H9 (cell line): ENCODE data around the gene LSMEM2. TPM values are rescaled to one million over a fixed set of nuclear protein-coding genes. Genes with fewer than 3 reads are reported as not detected.

Experiments used
- DNase-seq: peaks from one replicate; pipeline ENCODE4 v3.0.0-alpha.2; 2017
- H2AFZ ChIP-seq: one replicate; pipeline ENCODE4 v1.6.1; 2013; ENCODE audit warnings: mild to moderate bottlenecking, low read length, control low read depth, moderate library complexity
- H2AK5ac ChIP-seq: 2 replicates; pipeline ENCODE4 v1.6.1; 2013; ENCODE audit warnings: low read length, control low read depth, mixed read lengths; ENCODE audit not compliant: insufficient read length
- H2BK120ac ChIP-seq: one replicate; pipeline ENCODE4 v1.6.1; 2013; ENCODE audit warnings: low read depth, mild to moderate bottlenecking, low read length, control low read depth, inconsistent platforms; ENCODE audit not compliant: poor library complexity, severe bottlenecking
- H2BK12ac ChIP-seq: 2 replicates; pipeline ENCODE4 v1.6.1; 2013; ENCODE audit warnings: low read length, control low read depth, mixed read lengths, low read depth; ENCODE audit not compliant: insufficient read length
- H2BK15ac ChIP-seq: 2 replicates; pipeline ENCODE4 v1.6.1; 2013; ENCODE audit warnings: low read depth, low read length, control low read depth
- H2BK20ac ChIP-seq: one replicate; pipeline ENCODE4 v1.6.1; 2013; ENCODE audit warnings: low read depth, mild to moderate bottlenecking, low read length, control low read depth, inconsistent platforms; ENCODE audit not compliant: poor library complexity, severe bottlenecking
- H2BK5ac ChIP-seq: 2 replicates; pipeline ENCODE4 v1.6.1; 2013; ENCODE audit warnings: low read length, control low read depth, mixed read lengths; ENCODE audit not compliant: insufficient read length
- H3K14ac ChIP-seq: 2 replicates; pipeline ENCODE4 v1.6.1; 2013; ENCODE audit warnings: low read length, control low read depth; ENCODE audit not compliant: insufficient read depth
- H3K18ac ChIP-seq: 2 replicates; pipeline ENCODE4 v1.6.1; 2013; ENCODE audit warnings: low read depth, mild to moderate bottlenecking, mixed read lengths, low read length, control low read depth; ENCODE audit not compliant: insufficient read length
- H3K23ac ChIP-seq: 2 replicates; pipeline ENCODE4 v1.6.1; 2013; ENCODE audit warnings: low read length, control low read depth, mixed read lengths, low read depth; ENCODE audit not compliant: insufficient read length
- H3K23me2 ChIP-seq: 2 replicates; pipeline ENCODE4 v1.6.1; 2013; ENCODE audit warnings: low read depth, mild to moderate bottlenecking, mixed read lengths, low read length, control low read depth; ENCODE audit not compliant: insufficient read length, poor library complexity, severe bottlenecking
- H3K27ac ChIP-seq: 2 replicates; pipeline ENCODE4 v1.5.1; 2013; ENCODE audit warnings: low read length, control low read depth, mixed read lengths, low read depth; ENCODE audit not compliant: insufficient read length
- H3K27me3 ChIP-seq: 2 replicates; pipeline ENCODE4 v1.6.1; 2013; ENCODE audit warnings: low read length, control low read depth, inconsistent platforms; ENCODE audit not compliant: insufficient read depth
- H3K4ac ChIP-seq: 2 replicates; pipeline ENCODE4 v1.6.1; 2013; ENCODE audit warnings: low read depth, mild to moderate bottlenecking, control low read depth, inconsistent platforms, low read length, moderate library complexity
- H3K4me1 ChIP-seq: 2 replicates; pipeline ENCODE4 v1.6.1; 2013; ENCODE audit warnings: low read length, control low read depth, inconsistent platforms; ENCODE audit not compliant: insufficient read depth
- H3K4me2 ChIP-seq: 2 replicates; pipeline ENCODE4 v1.6.1; 2013; ENCODE audit warnings: low read length, control low read depth, mixed read lengths; ENCODE audit not compliant: insufficient read length, insufficient read depth
- H3K56ac ChIP-seq: 2 replicates; pipeline ENCODE4 v1.6.1; 2013; ENCODE audit warnings: low read depth, mild to moderate bottlenecking, mixed read lengths, low read length, control low read depth; ENCODE audit not compliant: insufficient read length
- H3K79me1 ChIP-seq: 2 replicates; pipeline ENCODE4 v1.6.1; 2013; ENCODE audit warnings: low read depth, mild to moderate bottlenecking, moderate library complexity, low read length, control low read depth, inconsistent platforms; ENCODE audit not compliant: insufficient read depth, poor library complexity, severe bottlenecking
- H3K79me2 ChIP-seq: 2 replicates; pipeline ENCODE4 v1.6.1; 2013; ENCODE audit warnings: low read length, control low read depth, inconsistent platforms; ENCODE audit not compliant: insufficient read depth
- H3K9ac ChIP-seq: 2 replicates; pipeline ENCODE4 v1.6.1; 2013; ENCODE audit warnings: low read length, control low read depth, mixed read lengths; ENCODE audit not compliant: insufficient read length; ENCODE audit errors: extremely low read depth
- H3K9me3 ChIP-seq: one replicate; pipeline ENCODE4 v1.6.1; 2013; ENCODE audit warnings: low read depth, low read length, inconsistent platforms; ENCODE audit not compliant: control insufficient read depth
- H3T11ph ChIP-seq: one replicate; pipeline ENCODE4 v1.6.1; 2013; ENCODE audit warnings: mild to moderate bottlenecking, low read length, control low read depth, inconsistent platforms
- H4K20me1 ChIP-seq: one replicate; pipeline ENCODE4 v1.6.1; 2013; ENCODE audit not compliant: control insufficient read depth, insufficient read length, insufficient read depth
- H4K5ac ChIP-seq: 2 replicates; pipeline ENCODE4 v1.6.1; 2013; ENCODE audit warnings: low read depth, mild to moderate bottlenecking, mixed read lengths, low read length, control low read depth; ENCODE audit not compliant: insufficient read length
- H4K8ac ChIP-seq: replicated peaks from 2 replicates; pipeline ENCODE4 v1.6.1; 2013; ENCODE audit warnings: low read length, control low read depth, mixed read lengths, low read depth; ENCODE audit not compliant: insufficient read length
- H4K91ac ChIP-seq: 2 replicates; pipeline ENCODE4 v1.6.1; 2013; ENCODE audit warnings: low read depth, mild to moderate bottlenecking, moderate library complexity, mixed read lengths, low read length, control low read depth; ENCODE audit not compliant: insufficient read length
- H3K27ac Mint-ChIP-seq, 3 experiments: 2 replicates in 2 of 3; 3 replicates in 1 of 3; pipeline ENCODE4 v1.8.0; 2020 to 2021; ENCODE audit warnings: mixed read lengths in 3 of 3, mild to moderate bottlenecking in 1 of 3, moderate library complexity in 1 of 3
- H3K27me3 Mint-ChIP-seq: 2 replicates; pipeline ENCODE4 v1.8.0; 2021; ENCODE audit warnings: low read depth, mild to moderate bottlenecking, moderate library complexity, mixed read lengths
- H3K36me3 Mint-ChIP-seq, 3 experiments: 2 replicates in 2 of 3; 3 replicates in 1 of 3; pipeline ENCODE4 v1.8.0; 2020 to 2021; ENCODE audit warnings: low read depth in 3 of 3, mixed read lengths in 3 of 3; ENCODE audit not compliant: insufficient read depth in 1 of 3
- H3K4me1 Mint-ChIP-seq, 2 experiments: 2 replicates each; pipeline ENCODE4 v1.8.0; 2020; ENCODE audit warnings: mixed read lengths in 2 of 2
- H3K4me3 Mint-ChIP-seq, 2 experiments: 2 replicates in 1 of 2; 3 replicates in 1 of 2; pipeline ENCODE4 v1.8.0; 2020 to 2021; ENCODE audit warnings: mild to moderate bottlenecking in 2 of 2, mixed read lengths in 2 of 2, moderate library complexity in 1 of 2
- H3K9me3 Mint-ChIP-seq, 2 experiments: 2 replicates in 1 of 2; 3 replicates in 1 of 2; pipeline ENCODE4 v1.8.0; 2020; ENCODE audit warnings: mild to moderate bottlenecking in 2 of 2, mixed read lengths in 2 of 2, moderate library complexity in 1 of 2
- WGBS: extraction: QIAGEN DNeasy Blood & Tissue Kit; methylation state at CpG from one replicate; pipeline ENCODE4 v1.1.7; 2013; ENCODE audit warnings: missing lambda C conversion rate, low lambda C conversion rate, mixed read lengths; ENCODE audit not compliant: insufficient read length; ENCODE audit errors: extremely low coverage; 5-methylcytosine and 5-hydroxymethylcytosine counted together
- total RNA-seq: library from RNA; stranded (reverse); gene quantifications from 2 replicates; pipeline ENCODE4 v1.2.1, GENCODE V29; 2021
- TF ChIP-seq, protein P1 (sequence below): fragments of 200-600 bp; sonication (generic); conservative IDR thresholded peaks from 3 replicates; pipeline ENCODE4 v1.8.0; 2021; ENCODE audit warnings: antibody characterized with exemption, mild to moderate bottlenecking

LSMEM2 gene
- total RNA-seq, 1 experiment from 2014 or later: 0.50 TPM

- no peaks in the 10 kb centered on the region for H3K9me3 ChIP-seq
- H2AK5ac ChIP-seq: no peak overlapping the region
- no peak overlapping the region for H3K4ac ChIP-seq
- no peak overlapping the region for H3K9ac ChIP-seq
- no peaks in the 10 kb centered on the region; a peak in 1 of 5 replicates for H3K9me3 Mint-ChIP-seq
- WGBS: no CpG with 5 or more reads among the region's 12 CpGs
- H3T11ph ChIP-seq: no peak overlapping the region
- H3K4me1 ChIP-seq: no peaks in the 10 kb centered on the region
- no peak overlapping the region for H2BK120ac ChIP-seq
- no peak overlapping the region for H4K8ac ChIP-seq
- no peak overlapping the region for H2AFZ ChIP-seq
- H4K5ac ChIP-seq: no peak overlapping the region
- peaks cover 14% of the 10 kb centered on the region in 2 experiments for H3K4me1 Mint-ChIP-seq
- no peak for DNase-seq
- H3K27me3 Mint-ChIP-seq: no peaks in the 10 kb centered on the region
- H3K14ac ChIP-seq: no peak overlapping the region
- H3K4me3 Mint-ChIP-seq: peak overlapping the region; percentile 82 to 87; a peak in 2 of 5 replicates
- H3K36me3 Mint-ChIP-seq: peaks cover 23 to 36% (median 28%) of the 10 kb centered on the region in 3 experiments; a peak in 6 of 7 replicates
- H2BK12ac ChIP-seq: no peak overlapping the region
- peaks cover 3% of the 10 kb centered on the region; the same call in 1 of the 2 replicates for H3K79me2 ChIP-seq
- H3K18ac ChIP-seq: no peak overlapping the region
- no peaks in the 10 kb centered on the region for H3K79me1 ChIP-seq
- peaks cover 5% of the 10 kb centered on the region for H3K23me2 ChIP-seq
- no peak overlapping the region for H2BK15ac ChIP-seq
- H2BK20ac ChIP-seq: no peak overlapping the region
- H4K20me1 ChIP-seq: no peaks in the 10 kb centered on the region
- H3K4me2 ChIP-seq: no peak overlapping the region
- no peak overlapping the region for H3K23ac ChIP-seq
- H3K56ac ChIP-seq: no peak overlapping the region
- H3K27ac Mint-ChIP-seq: peak overlapping the region; percentile 87 to 99 (median 96); a peak in 5 of 7 replicates
- TF ChIP-seq, protein P1, sequence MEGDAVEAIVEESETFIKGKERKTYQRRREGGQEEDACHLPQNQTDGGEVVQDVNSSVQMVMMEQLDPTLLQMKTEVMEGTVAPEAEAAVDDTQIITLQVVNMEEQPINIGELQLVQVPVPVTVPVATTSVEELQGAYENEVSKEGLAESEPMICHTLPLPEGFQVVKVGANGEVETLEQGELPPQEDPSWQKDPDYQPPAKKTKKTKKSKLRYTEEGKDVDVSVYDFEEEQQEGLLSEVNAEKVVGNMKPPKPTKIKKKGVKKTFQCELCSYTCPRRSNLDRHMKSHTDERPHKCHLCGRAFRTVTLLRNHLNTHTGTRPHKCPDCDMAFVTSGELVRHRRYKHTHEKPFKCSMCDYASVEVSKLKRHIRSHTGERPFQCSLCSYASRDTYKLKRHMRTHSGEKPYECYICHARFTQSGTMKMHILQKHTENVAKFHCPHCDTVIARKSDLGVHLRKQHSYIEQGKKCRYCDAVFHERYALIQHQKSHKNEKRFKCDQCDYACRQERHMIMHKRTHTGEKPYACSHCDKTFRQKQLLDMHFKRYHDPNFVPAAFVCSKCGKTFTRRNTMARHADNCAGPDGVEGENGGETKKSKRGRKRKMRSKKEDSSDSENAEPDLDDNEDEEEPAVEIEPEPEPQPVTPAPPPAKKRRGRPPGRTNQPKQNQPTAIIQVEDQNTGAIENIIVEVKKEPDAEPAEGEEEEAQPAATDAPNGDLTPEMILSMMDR: no peak
- H3K27me3 ChIP-seq: no peaks in the 10 kb centered on the region
- H3K27ac ChIP-seq: no peak overlapping the region
- no peak overlapping the region for H2BK5ac ChIP-seq
- no peak overlapping the region for H4K91ac ChIP-seq
These were observed 14.4 kb downstream of the LSMEM2 start for GRCh38 chr3:50293079-50293801.
